ENCODE measurements around the gene SYCE1. TPM values are rescaled to one million over a fixed set of nuclear protein-coding genes. Genes with fewer than 3 reads are reported as not detected.

The SYCE1 gene
- total RNA-seq, 4 donors from 2014 or later: 7.5 TPM; not detected in 3

DNA sequence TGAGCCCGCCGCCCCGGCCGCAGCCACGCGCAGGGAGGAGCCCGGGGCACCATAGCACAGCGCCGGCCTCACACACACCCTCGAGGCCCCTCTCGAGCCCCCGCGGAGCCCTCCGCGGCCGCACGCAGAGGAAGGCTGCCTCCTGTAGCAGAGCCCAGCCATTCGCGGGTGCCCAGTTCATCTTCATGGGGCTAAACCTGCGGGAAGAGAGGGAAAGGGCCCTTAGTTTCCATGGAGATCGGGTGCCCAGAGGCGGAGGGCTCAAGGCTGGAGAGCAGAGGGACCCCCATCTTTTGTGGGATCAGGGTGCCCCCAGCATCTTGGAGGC, 2.9 kb upstream of the SYCE1 start:
- Histone ChIP-seq H3K36me3 (no peaks in the 10 kb centered on the region), H3K27me3 (no peaks in the 10 kb centered on the region), H3K4me1 (no peaks in the 10 kb centered on the region), H3K4me3 (no peak overlapping the region), H3K27ac (no peak overlapping the region), H3K9me3 (peaks cover 0 to 14% (median 0%) of the 10 kb centered on the region in 4 donors)
- TF ChIP-seq CTCF (IDR thresholded peaks at IDR 0.05): no peak
- TF ChIP-seq POLR2A (IDR thresholded peaks at IDR 0.05): no peak
- no peak for DNase-seq

DNA sequence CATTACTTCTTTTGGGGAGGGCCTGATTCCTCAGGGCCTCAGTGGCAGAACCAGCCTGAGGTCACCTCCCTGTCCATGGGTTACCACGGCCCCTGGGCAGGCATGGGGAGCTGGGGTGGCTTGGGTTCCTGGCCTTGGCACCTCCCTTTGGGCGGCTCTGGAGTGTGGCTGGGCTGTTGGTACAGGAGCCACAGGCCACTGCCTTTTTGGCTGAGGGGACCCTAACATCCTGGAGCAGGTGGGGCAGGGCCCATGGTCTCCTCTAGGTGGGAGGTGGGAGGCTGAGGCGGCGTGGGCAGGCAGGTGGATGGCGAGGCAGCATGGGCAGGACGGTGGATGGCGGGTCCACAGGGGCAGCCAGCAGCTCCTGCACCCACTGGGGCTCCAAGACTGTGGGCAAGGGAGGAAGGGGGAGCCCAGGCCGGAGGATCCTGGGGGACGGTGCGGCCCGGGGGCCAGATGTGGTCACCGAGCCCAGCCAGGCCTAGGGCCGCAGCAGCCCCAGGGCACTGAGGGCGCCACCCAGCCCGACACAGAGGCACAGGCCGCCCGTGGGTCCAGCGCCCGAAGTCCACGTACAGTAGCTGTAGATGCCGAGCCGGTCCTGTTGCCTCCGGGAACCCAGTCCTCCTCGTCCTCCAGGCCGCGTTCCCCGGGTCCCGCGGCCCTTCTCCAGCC, 2.4 kb upstream of the SYCE1 start:
- H3K36me3 ChIP-seq: no peaks in the 10 kb centered on the region
- no peak overlapping the region for H3K4me3 ChIP-seq
- H3K9me3 ChIP-seq: peaks cover 0 to 9% (median 0%) of the 10 kb centered on the region in 4 donors
- TF ChIP-seq POLR2A (IDR thresholded peaks at IDR 0.05) (no peak), CTCF (IDR thresholded peaks at IDR 0.05) (no peak)
- DNase-seq: no peak
- no peaks in the 10 kb centered on the region for H3K27me3 ChIP-seq
- no peak overlapping the region for H3K27ac ChIP-seq
- no peaks in the 10 kb centered on the region for H3K4me1 ChIP-seq

DNA sequence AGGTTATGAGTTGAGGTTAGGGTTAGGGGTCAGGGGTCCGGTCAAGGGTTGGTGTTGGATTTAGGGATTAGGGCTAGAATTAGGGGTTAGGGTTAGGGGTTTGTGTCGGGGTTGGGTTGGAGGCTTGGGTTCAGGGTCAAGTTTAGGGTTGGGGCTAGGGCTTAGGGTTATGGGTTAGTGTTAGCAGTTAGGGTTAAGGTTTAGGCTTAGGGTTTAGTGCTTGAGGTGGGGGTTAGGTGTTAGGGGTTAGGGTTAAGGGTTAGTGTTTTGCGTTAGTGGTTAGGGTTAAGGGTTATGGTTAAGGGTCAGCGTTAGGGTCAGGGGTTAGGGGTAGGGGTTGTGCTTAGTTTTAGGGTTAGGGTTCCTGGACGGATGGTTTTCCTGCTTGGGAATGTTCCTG, 1.7 kb upstream of the SYCE1 start:
- DNase-seq: no peak
- H3K9me3 ChIP-seq: peaks cover 0 to 9% (median 0%) of the 10 kb centered on the region in 4 donors
- no peak for TF ChIP-seq POLR2A (IDR thresholded peaks at IDR 0.05)
- TF ChIP-seq CTCF (IDR thresholded peaks at IDR 0.05): no peak
- H3K4me3 ChIP-seq: no peak overlapping the region
- H3K27me3 ChIP-seq: no peaks in the 10 kb centered on the region
- no peaks in the 10 kb centered on the region for H3K4me1 ChIP-seq
- H3K36me3 ChIP-seq: no peaks in the 10 kb centered on the region
- H3K27ac ChIP-seq: no peak overlapping the region

GRCh38 chr10:133564816-133565215, 567 bp downstream of the SYCE1 start:
- DNase-seq: no peak
- peak overlapping the region in 1 of 4 donors; percentile 53 for H3K27ac ChIP-seq
- no peak for TF ChIP-seq CTCF (IDR thresholded peaks at IDR 0.05)
- no peak for TF ChIP-seq POLR2A (IDR thresholded peaks at IDR 0.05)
- peak overlapping the region in 1 of 4 donors; percentile 30 for H3K4me3 ChIP-seq
- H3K9me3 ChIP-seq: peaks cover 0 to 9% (median 0%) of the 10 kb centered on the region in 4 donors
- no peaks in the 10 kb centered on the region for H3K27me3 ChIP-seq
- no peaks in the 10 kb centered on the region for H3K4me1 ChIP-seq
- H3K36me3 ChIP-seq: no peaks in the 10 kb centered on the region

- no peaks in the 10 kb centered on the region for H3K9me3 ChIP-seq
- H3K4me1 ChIP-seq: no peaks in the 10 kb centered on the region
- H3K4me3 ChIP-seq: no peak overlapping the region
- no peak for DNase-seq
- no peaks in the 10 kb centered on the region for H3K36me3 ChIP-seq
- H3K27ac ChIP-seq: no peak overlapping the region
- TF ChIP-seq CTCF (IDR thresholded peaks at IDR 0.05) (no peak), POLR2A (IDR thresholded peaks at IDR 0.05) (no peak)
- H3K27me3 ChIP-seq: no peaks in the 10 kb centered on the region
These were observed 6.2 kb downstream of the SYCE1 start for GRCh38 chr10:133559216-133559615.

GRCh38 chr10:133557381-133557780, 8.0 kb downstream of the SYCE1 start:
- H3K4me3 ChIP-seq: no peak overlapping the region
- TF ChIP-seq CTCF (IDR thresholded peaks at IDR 0.05) (no peak), POLR2A (IDR thresholded peaks at IDR 0.05) (no peak)
- H3K4me1 ChIP-seq: no peaks in the 10 kb centered on the region
- no peak for DNase-seq
- no peaks in the 10 kb centered on the region for H3K27me3 ChIP-seq
- no peak overlapping the region for H3K27ac ChIP-seq
- no peaks in the 10 kb centered on the region for H3K9me3 ChIP-seq
- no peaks in the 10 kb centered on the region for H3K36me3 ChIP-seq
